SK-N-SH treated with all-trans-retinoic acid at 6 μM for 48 hours (cell line): ENCODE data around the gene PAX5.

Source experiments
- ATAC-seq: fragments of 200-7000 bp; cut with Tn5 transposase; 3 replicates; pipeline ENCODE4 v1.9.1; 2020; ENCODE audit warnings: mild to moderate bottlenecking, moderate library complexity
- ARNTL ChIP-seq: fragments of 450-650 bp; formaldehyde crosslinking; IDR thresholded peaks from 2 replicates; pipeline ENCODE4 v1.5.0; 2020; ENCODE audit warnings: low read depth, mild to moderate bottlenecking, moderate library complexity, borderline replicate concordance
- BACH2 ChIP-seq: fragments of 250-450 bp; sonication (Bioruptor Pico); IDR thresholded peaks from 2 replicates; pipeline ENCODE4 v1.9.0; 2021; ENCODE audit warnings: mild to moderate bottlenecking, borderline replicate concordance
- CREB5 ChIP-seq: fragments of 250-450 bp; sonication (Bioruptor Pico); IDR thresholded peaks from 2 replicates; pipeline ENCODE4 v1.5.1; 2020; ENCODE audit warnings: low read depth, mild to moderate bottlenecking, moderate library complexity
- CSDC2 ChIP-seq: fragments of 250-450 bp; sonication (Bioruptor Pico); IDR thresholded peaks from 2 replicates; pipeline ENCODE4 v1.5.0; 2020; ENCODE audit warnings: mild to moderate bottlenecking, moderate library complexity
- CSRNP3 ChIP-seq: fragments of 250-450 bp; sonication (Bioruptor Pico); IDR thresholded peaks from 2 replicates; pipeline ENCODE4 v1.5.1; 2021; ENCODE audit warnings: mild to moderate bottlenecking, moderate library complexity
- ESRRG ChIP-seq: fragments of 250-450 bp; sonication (Bioruptor Pico); IDR thresholded peaks from 2 replicates; pipeline ENCODE4 v1.6.1; 2021; ENCODE audit warnings: mild to moderate bottlenecking
- GLIS3 ChIP-seq: fragments of 250-450 bp; sonication (Bioruptor Pico); IDR thresholded peaks from 2 replicates; pipeline ENCODE4 v1.5.0; 2020; ENCODE audit warnings: mild to moderate bottlenecking, moderate library complexity
- ISL1 ChIP-seq: fragments of 250-450 bp; sonication (Bioruptor Pico); IDR thresholded peaks from 2 replicates; pipeline ENCODE4 v2.1.2; 2022; ENCODE audit warnings: mild to moderate bottlenecking, moderate library complexity
- OSR1 ChIP-seq: fragments of 250-450 bp; sonication (Bioruptor Pico); IDR thresholded peaks from 2 replicates; pipeline ENCODE4 v1.8.0; 2022; ENCODE audit warnings: moderate library complexity, mild to moderate bottlenecking, inconsistent platforms
- PATZ1 ChIP-seq: fragments of 250-450 bp; sonication (Bioruptor Pico); IDR thresholded peaks from 2 replicates; pipeline ENCODE4 v1.8.0; 2020; ENCODE audit warnings: mild to moderate bottlenecking, moderate library complexity, borderline replicate concordance
- POU6F1 ChIP-seq: fragments of 250-450 bp; sonication (Bioruptor Pico); IDR thresholded peaks from 2 replicates; pipeline ENCODE4 v1.8.0; 2021; ENCODE audit warnings: low read depth, mild to moderate bottlenecking, moderate library complexity, borderline replicate concordance
- PPARA ChIP-seq: fragments of 250-450 bp; sonication (Bioruptor Pico); IDR thresholded peaks from 2 replicates; pipeline ENCODE4 v1.5.0; 2020; ENCODE audit warnings: mild to moderate bottlenecking, borderline replicate concordance
- RARB ChIP-seq: fragments of 250-450 bp; sonication (Bioruptor Pico); IDR thresholded peaks from 2 replicates; pipeline ENCODE4 v1.8.0; 2021; ENCODE audit warnings: mild to moderate bottlenecking, moderate library complexity
- SNAI2 ChIP-seq: fragments of 250-450 bp; sonication (Bioruptor Pico); IDR thresholded peaks from 2 replicates; pipeline ENCODE4 v1.5.0; 2020; ENCODE audit warnings: mild to moderate bottlenecking, moderate library complexity
- TCF4 ChIP-seq: fragments of 250-450 bp; sonication (Bioruptor Pico); IDR thresholded peaks from 2 replicates; pipeline ENCODE4 v1.8.0; 2021; ENCODE audit warnings: mild to moderate bottlenecking, moderate library complexity, borderline replicate concordance
- ZC3H10 ChIP-seq: fragments of 250-450 bp; sonication (Bioruptor Pico); IDR thresholded peaks from 2 replicates; pipeline ENCODE4 v1.5.1; 2021; ENCODE audit warnings: mild to moderate bottlenecking, moderate library complexity
- ZFP3 ChIP-seq: fragments of 250-450 bp; sonication (Bioruptor Pico); IDR thresholded peaks from 2 replicates; pipeline ENCODE4 v1.5.0; 2020; ENCODE audit warnings: mild to moderate bottlenecking, moderate library complexity
- ZFP30 ChIP-seq: fragments of 450-650 bp; formaldehyde crosslinking; IDR thresholded peaks from 2 replicates; pipeline ENCODE4 v1.5.0; 2022; ENCODE audit warnings: mild to moderate bottlenecking, moderate library complexity
- ZNF565 ChIP-seq: fragments of 450-650 bp; formaldehyde crosslinking; conservative IDR thresholded peaks from 2 replicates; pipeline ENCODE4 v1.5.0; 2020; ENCODE audit warnings: low read depth, mild to moderate bottlenecking, moderate library complexity
- ZNF70 ChIP-seq: fragments of 450-650 bp; formaldehyde crosslinking; IDR thresholded peaks from 2 replicates; pipeline ENCODE4 v1.5.0; 2020; ENCODE audit warnings: mild to moderate bottlenecking, moderate library complexity
- ZNF8 ChIP-seq: fragments of 450-650 bp; formaldehyde crosslinking; IDR thresholded peaks from 2 replicates; pipeline ENCODE4 v1.5.0; 2020; ENCODE audit warnings: mild to moderate bottlenecking, moderate library complexity

PAX5 gene

GRCh38 chr9:36993933-36994764 lies 39.9 kb downstream of the PAX5 start:
- no peak for ATAC-seq
- TF ChIP-seq GLIS3 (CRISPR knock-in tag) (no peak), CSRNP3 (CRISPR knock-in tag) (no peak), CSDC2 (CRISPR knock-in tag) (no peak), ZNF8 (CRISPR knock-in tag) (no peak), PPARA (CRISPR knock-in tag) (no peak), ZC3H10 (no peak), OSR1 (CRISPR knock-in tag) (no peak), ARNTL (CRISPR knock-in tag) (no peak), ZFP30 (CRISPR knock-in tag) (no peak), ZNF565 (CRISPR knock-in tag) (no peak), CREB5 (CRISPR knock-in tag) (no peak), BACH2 (CRISPR knock-in tag) (no peak), ZNF70 (CRISPR knock-in tag) (no peak), ZFP3 (CRISPR knock-in tag) (no peak), SNAI2 (CRISPR knock-in tag) (no peak)

DNA sequence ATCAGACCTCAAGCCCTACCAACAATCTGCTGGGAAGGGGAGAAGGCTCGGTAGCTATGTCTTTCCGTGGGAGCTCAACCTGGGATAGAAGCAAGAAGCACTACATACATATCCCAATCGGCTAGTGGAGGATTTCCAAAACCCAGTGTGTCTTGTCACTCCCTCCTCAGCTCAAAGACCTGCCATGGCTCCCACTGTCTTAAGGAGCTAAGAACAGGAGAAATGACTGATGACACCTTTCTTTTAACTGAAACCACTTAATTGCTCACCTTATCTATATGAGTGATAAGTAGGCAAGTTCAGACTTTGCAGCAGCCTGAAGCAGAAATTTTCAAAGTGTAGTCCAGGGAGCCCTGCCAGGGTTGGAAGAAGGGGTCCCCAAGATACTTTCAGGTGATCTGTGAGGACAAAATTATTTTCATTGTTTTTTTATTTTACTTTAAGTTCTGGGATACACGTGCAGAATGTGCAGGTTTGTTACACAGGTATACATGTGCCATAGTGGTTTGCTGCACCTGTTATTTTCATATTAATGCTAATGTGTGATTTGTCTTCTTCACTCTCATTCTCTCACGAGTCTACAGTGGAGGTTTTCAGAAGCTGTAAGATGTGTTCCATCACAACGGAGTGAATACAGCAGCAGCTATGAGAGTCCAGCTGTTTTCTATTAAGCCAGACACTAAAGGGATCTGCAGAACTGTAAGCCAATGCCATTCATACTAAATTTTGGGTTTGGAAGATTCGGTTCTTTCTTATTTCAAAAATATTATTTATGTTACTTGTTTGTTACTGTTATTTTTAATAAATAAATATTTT lies 41.4 kb downstream of the PAX5 start:
- no peak for ATAC-seq

GRCh38 chr9:36991516-36992134 lies 42.4 kb downstream of the PAX5 start:
- ATAC-seq: no peak
- TF ChIP-seq RARB (CRISPR knock-in tag): no peak
- TF ChIP-seq SNAI2 (CRISPR knock-in tag): no peak
- TF ChIP-seq ARNTL (CRISPR knock-in tag): no peak
- no peak for TF ChIP-seq ZC3H10
- TF ChIP-seq PATZ1 (CRISPR knock-in tag): no peak
- TF ChIP-seq ZFP3 (CRISPR knock-in tag): no peak
- TF ChIP-seq ESRRG (CRISPR knock-in tag): no peak
- no peak for TF ChIP-seq TCF4 (CRISPR knock-in tag)
- TF ChIP-seq ISL1 (CRISPR knock-in tag): no peak
- TF ChIP-seq POU6F1: no peak

More for the DNA sequence above, 41.4 kb downstream of the PAX5 start:
- TF ChIP-seq TCF4 (CRISPR knock-in tag) (peak; percentile 51; the same call in 1 of the 2 replicates), SNAI2 (CRISPR knock-in tag) (no peak)
